Natural killer cell (primary cell): Measurements from ENCODE around the gene PGGHG. TPM values are rescaled to one million over a fixed set of nuclear protein-coding genes. Genes with fewer than 3 reads are reported as not detected.

Source experiments
- ATAC-seq, 3 donors: fragments of 150-1000 bp in 2 of 3; fragments of 200-7000 bp in 1 of 3; cut with Tn5 transposase; 1 replicate in 1 of 3; 2 replicates in 2 of 3; pipeline ENCODE4 v1.10.0; 2021; ENCODE audit warnings: mild to moderate bottlenecking in 2 of 3, moderate library complexity in 2 of 3
- DNase-seq, 2 donors: peaks; one replicate each; pipeline versions ENCODE4 v3.0.0 to v3.0.0-alpha.2; 2013 to 2021; ENCODE audit warnings: mixed read lengths in 1 of 2
- H3K27ac ChIP-seq: one replicate; pipeline ENCODE4 v1.5.1; 2013; ENCODE audit warnings: mild to moderate bottlenecking, low read length
- H3K27me3 ChIP-seq: one replicate; pipeline ENCODE4 v1.6.1; 2013; ENCODE audit warnings: low read length; ENCODE audit not compliant: control insufficient read depth, insufficient read depth
- H3K36me3 ChIP-seq: one replicate; pipeline ENCODE4 v1.6.1; 2013; ENCODE audit warnings: low read length; ENCODE audit not compliant: control insufficient read depth, insufficient read depth
- H3K4me1 ChIP-seq: one replicate; pipeline ENCODE4 v1.6.1; 2013; ENCODE audit warnings: low read length; ENCODE audit not compliant: control insufficient read depth, insufficient read depth
- H3K4me3 ChIP-seq: one replicate; pipeline ENCODE4 v1.5.1; 2013; ENCODE audit warnings: low read length
- H3K9me3 ChIP-seq: one replicate; pipeline ENCODE4 v1.6.1; 2013; ENCODE audit warnings: low read length; ENCODE audit not compliant: control insufficient read depth, insufficient read depth
- H3K27ac Mint-ChIP-seq, 2 donors: one replicate each; pipeline ENCODE4 v1.8.0; 2022; ENCODE audit warnings: mild to moderate bottlenecking in 2 of 2, mixed read lengths in 2 of 2, moderate library complexity in 1 of 2
- H3K27me3 Mint-ChIP-seq, 2 donors: one replicate each; pipeline ENCODE4 v1.8.0; 2022; ENCODE audit warnings: low read depth in 2 of 2, mixed read lengths in 2 of 2
- H3K36me3 Mint-ChIP-seq: one replicate; pipeline ENCODE4 v1.8.0; 2022; ENCODE audit warnings: mixed read lengths
- H3K4me1 Mint-ChIP-seq, 2 donors: one replicate each; pipeline ENCODE4 v1.8.0; 2022; ENCODE audit warnings: mixed read lengths in 2 of 2
- H3K4me3 Mint-ChIP-seq: one replicate; pipeline ENCODE4 v1.8.0; 2022; ENCODE audit warnings: mild to moderate bottlenecking, moderate library complexity, mixed read lengths
- H3K9me3 Mint-ChIP-seq, 2 donors: one replicate each; pipeline ENCODE4 v1.8.0; 2022; ENCODE audit warnings: mixed read lengths in 2 of 2
- CTCF ChIP-seq: fragments of 200-600 bp; IDR thresholded peaks from one replicate; pipeline ENCODE4 v1.8.0; 2022; ENCODE audit warnings: antibody characterized with exemption
- WGBS: methylation state at CpG from one replicate; pipeline ENCODE4 v1.1.7; 2013; ENCODE audit warnings: missing lambda C conversion rate; ENCODE audit not compliant: insufficient coverage; 5-methylcytosine and 5-hydroxymethylcytosine counted together
- intact Hi-C: fragments of 100-400 bp; cut with micrococcal nuclease; formaldehyde crosslinking; loops from one replicate; pipeline ENCODE4 v1.14.2; 2022
- total RNA-seq, 4 donors: library from RNA; stranded (reverse); fragments of 120-200 nt in 1 of 4; gene quantifications; one replicate each; pipeline versions ENCODE4 v1.2.3 to v1.2.4, GENCODE V29; 2013 to 2022

The PGGHG gene
- total RNA-seq, 3 donors from 2014 or later (not counting 1 experiment from before 2014, with no cell fraction given) = 130 to 237 (median 153) TPM

GRCh38 chr11:253886-254270, 35.0 kb upstream of the PGGHG start:
- Histone ChIP-seq H3K4me1 (peaks cover 17% of the 10 kb centered on the region), H3K27ac (no peak overlapping the region), H3K27me3 (no peaks in the 10 kb centered on the region), H3K9me3 (no peaks in the 10 kb centered on the region), H3K4me3 (no peak overlapping the region), H3K36me3 (peaks cover 35% of the 10 kb centered on the region)
- intact Hi-C loops = loop anchor here (5.0 kb wide), 2 partner anchors 53 to 193 kb away; partner anchors contain the start of gene IFITM2
- no peaks in the 10 kb centered on the region for H3K9me3 Mint-ChIP-seq
- peaks cover 19% of the 10 kb centered on the region for H3K36me3 Mint-ChIP-seq
- ATAC-seq (no peak), DNase-seq (no peak)
- H3K4me3 Mint-ChIP-seq = no peak overlapping the region
- no peak overlapping the region for H3K27ac Mint-ChIP-seq
- H3K27me3 Mint-ChIP-seq = no peaks in the 10 kb centered on the region
- WGBS = 96% methylated on average over 4 of the region's 5 CpGs
- no peak for TF ChIP-seq CTCF
- H3K4me1 Mint-ChIP-seq = peaks cover 0 to 13% of the 10 kb centered on the region in 2 donors

- no peak overlapping the region for H3K27ac ChIP-seq
- no peak for DNase-seq
- H3K27me3 ChIP-seq = no peaks in the 10 kb centered on the region
- 72% methylated on average over 2 of the region's 3 CpGs for WGBS
- Mint-ChIP-seq H3K4me1 (peaks cover 0 to 7% of the 10 kb centered on the region in 2 donors), H3K9me3 (no peaks in the 10 kb centered on the region), H3K4me3 (no peak overlapping the region), H3K36me3 (peaks cover 13% of the 10 kb centered on the region), H3K27ac (no peak overlapping the region), H3K27me3 (peaks cover 0 to 3% of the 10 kb centered on the region in 2 donors)
- no peaks in the 10 kb centered on the region for H3K9me3 ChIP-seq
- no peak for TF ChIP-seq CTCF
- H3K36me3 ChIP-seq = peaks cover 25% of the 10 kb centered on the region
- H3K4me3 ChIP-seq = no peak overlapping the region
- ATAC-seq = no peak
- H3K4me1 ChIP-seq = peaks cover 17% of the 10 kb centered on the region
- intact Hi-C loops = no loop called here
These were observed 33.8 kb upstream of the PGGHG start for GRCh38 chr11:255176-255575.

GRCh38 chr11:255816-256215, 33.1 kb upstream of the PGGHG start:
- peaks cover 16% of the 10 kb centered on the region for H3K4me1 ChIP-seq
- Mint-ChIP-seq H3K9me3 (no peaks in the 10 kb centered on the region), H3K4me1 (peaks cover 0 to 3% of the 10 kb centered on the region in 2 donors), H3K36me3 (peaks cover 13% of the 10 kb centered on the region), H3K27me3 (peaks cover 0 to 3% of the 10 kb centered on the region in 2 donors), H3K4me3 (no peak overlapping the region), H3K27ac (no peak overlapping the region)
- intact Hi-C loops = no loop called here
- no peak for TF ChIP-seq CTCF
- peaks cover 22% of the 10 kb centered on the region for H3K36me3 ChIP-seq
- ATAC-seq = no peak
- H3K27ac ChIP-seq = no peak overlapping the region
- WGBS = 99% methylated on average over 2 of the region's 2 CpGs
- H3K27me3 ChIP-seq = no peaks in the 10 kb centered on the region
- H3K9me3 ChIP-seq = no peaks in the 10 kb centered on the region
- no peak overlapping the region for H3K4me3 ChIP-seq
- DNase-seq = no peak
